Activated CD8-positive, alpha-beta T cell treated with anti-CD3 and anti-CD28 coated beads for 36 hours (primary cell): ENCODE data around the gene C7orf33. TPM values are rescaled to one million over a fixed set of nuclear protein-coding genes. Genes with fewer than 3 reads are reported as not detected.
"Not testable (repeated sequence)": the region's sequence is repeated elsewhere in the genome, so short reads cannot be mapped to it uniquely, and the experiment has no call there.

Source experiments
- ATAC-seq: fragments of 200-7000 bp; cut with Tn5 transposase; one replicate; pipeline ENCODE4 v1.10.0; 2021; ENCODE audit warnings: mild to moderate bottlenecking, moderate library complexity
- CTCF ChIA-PET: fragments of 350-600 bp; sonication (Branson Sonifier 250); formaldehyde crosslinking; loops from one replicate; lab custom pipeline; 2021; ENCODE audit warnings: antibody characterized with exemption; lab: Charles Lee
- POLR2A ChIA-PET: fragments of 350-600 bp; sonication (Branson Sonifier 250); formaldehyde crosslinking; loops from one replicate; lab custom pipeline; 2021; ENCODE audit warnings: antibody characterized with exemption; lab: Charles Lee
- DNase-seq: peaks from one replicate; pipeline ENCODE4 v3.0.0-alpha.2; 2020
- H3K27ac Mint-ChIP-seq: one replicate; pipeline ENCODE4 v1.8.0; 2021; ENCODE audit warnings: mild to moderate bottlenecking, mixed read lengths
- H3K27me3 Mint-ChIP-seq: one replicate; pipeline ENCODE4 v1.8.0; 2021; ENCODE audit warnings: mixed read lengths
- H3K36me3 Mint-ChIP-seq: one replicate; pipeline ENCODE4 v1.8.0; 2021; ENCODE audit warnings: low read depth, mixed read lengths
- H3K4me1 Mint-ChIP-seq: one replicate; pipeline ENCODE4 v1.8.0; 2021; ENCODE audit warnings: low read depth, mixed read lengths
- H3K4me3 Mint-ChIP-seq: one replicate; pipeline ENCODE4 v1.8.0; 2021; ENCODE audit warnings: mild to moderate bottlenecking, moderate library complexity, mixed read lengths
- H3K9me3 Mint-ChIP-seq: one replicate; pipeline ENCODE4 v1.8.0; 2021; ENCODE audit warnings: mixed read lengths
- CTCF ChIP-seq: fragments of 200-600 bp; IDR thresholded peaks from one replicate; pipeline ENCODE4 v1.8.0; 2022; ENCODE audit warnings: antibody characterized with exemption, mild to moderate bottlenecking
- intact Hi-C: fragments of 100-400 bp; cut with micrococcal nuclease; formaldehyde crosslinking; loops from one replicate; pipeline ENCODE4 v1.10.0; 2022
- total RNA-seq, 2 experiments: library from RNA; stranded (reverse); gene quantifications; one replicate each; pipeline ENCODE4 v1.2.3, GENCODE V29; 2021

Gene C7orf33
- total RNA-seq, 2 experiments from 2014 or later, result not detected

GRCh38 chr7:148588670-148589131 is 1.9 kb upstream of the C7orf33 start:
- Mint-ChIP-seq H3K27ac (no peak overlapping the region), H3K36me3 (no peaks in the 10 kb centered on the region), H3K27me3 (peaks cover 5% of the 10 kb centered on the region), H3K9me3 (no peaks in the 10 kb centered on the region), H3K4me1 (peaks cover 13% of the 10 kb centered on the region), H3K4me3 (no peak overlapping the region)
- intact Hi-C loops, result no loop called here
- ATAC-seq (no peak), DNase-seq (no peak)
- POLR2A ChIA-PET, result no interaction called here
- CTCF ChIA-PET, result interaction anchor here (3.3 kb wide), 1 partner anchor 13 kb away, joined by 14 read pairs; no protein-coding TSS in a partner anchor
- TF ChIP-seq CTCF, result no peak

GRCh38 chr7:148589640-148590039 is 926 bp upstream of the C7orf33 start:
- TF ChIP-seq CTCF, result no peak
- ChIA-PET CTCF (interaction anchor here (3.3 kb wide), 1 partner anchor 14 kb away, joined by 14 read pairs; no protein-coding TSS in a partner anchor), POLR2A (no interaction called here)
- Mint-ChIP-seq H3K27me3 (peaks cover 5% of the 10 kb centered on the region), H3K36me3 (no peaks in the 10 kb centered on the region), H3K27ac (no peak overlapping the region), H3K9me3 (no peaks in the 10 kb centered on the region), H3K4me3 (no peak overlapping the region), H3K4me1 (peaks cover 6% of the 10 kb centered on the region)
- DNase-seq, result no peak
- ATAC-seq, result no peak
- intact Hi-C loops, result no loop called here

GRCh38 chr7:148596354-148596753 is 5.8 kb downstream of the C7orf33 start:
- intact Hi-C loops, H3K27ac Mint-ChIP-seq, POLR2A ChIA-PET, DNase-seq, CTCF ChIA-PET, H3K36me3 Mint-ChIP-seq, ATAC-seq, H3K27me3 Mint-ChIP-seq, H3K4me3 Mint-ChIP-seq, H3K9me3 Mint-ChIP-seq, H3K4me1 Mint-ChIP-seq: not testable (repeated sequence)

GRCh38 chr7:148598351-148598750 is 7.8 kb downstream of the C7orf33 start:
- intact Hi-C loops, result no loop called here
- no peaks in the 10 kb centered on the region for H3K4me1 Mint-ChIP-seq
- H3K27me3 Mint-ChIP-seq, result peaks cover 2% of the 10 kb centered on the region
- ChIA-PET CTCF (no interaction called here), POLR2A (no interaction called here)
- ATAC-seq (no peak), DNase-seq (no peak)
- no peak overlapping the region for H3K27ac Mint-ChIP-seq
- H3K36me3 Mint-ChIP-seq, result no peaks in the 10 kb centered on the region
- TF ChIP-seq CTCF, result no peak
- H3K4me3 Mint-ChIP-seq, result no peak overlapping the region
- peaks cover 2% of the 10 kb centered on the region for H3K9me3 Mint-ChIP-seq

GRCh38 chr7:148605350-148605749 is 14.8 kb downstream of the C7orf33 start:
- H3K27me3 Mint-ChIP-seq, result peaks cover 14% of the 10 kb centered on the region
- peaks cover 5% of the 10 kb centered on the region for H3K4me1 Mint-ChIP-seq
- no peak overlapping the region for H3K27ac Mint-ChIP-seq
- no peaks in the 10 kb centered on the region for H3K36me3 Mint-ChIP-seq
- H3K9me3 Mint-ChIP-seq, result peaks cover 12% of the 10 kb centered on the region
- ATAC-seq, result no peak
- TF ChIP-seq CTCF, result no peak
- no peak overlapping the region for H3K4me3 Mint-ChIP-seq
- no peak for DNase-seq
- intact Hi-C loops, result no loop called here
- ChIA-PET POLR2A (interaction anchor here (1.5 kb wide), 1 partner anchor 93 kb away, joined by 6 read pairs; the partner anchor contains the start of gene CUL1), CTCF (interaction anchor here (0.8 to 1.2 kb wide), 3 partner anchors 20 to 50 kb away, joined by 3 to 6 read pairs (median 3); no protein-coding TSS in a partner anchor)
